ENCODE results near the gene CYB5D1. TPM values are rescaled to one million over a fixed set of nuclear protein-coding genes. Genes with fewer than 3 reads are reported as not detected.
A peak's percentile ranks its signal among the peaks of the same experiment; 100 is the strongest.

Gene CYB5D1
- total and polyA plus RNA-seq, 2 donors (not counting 1 experiment from before 2014, with no cell fraction given): 6.8 to 6.9 TPM

DNA sequence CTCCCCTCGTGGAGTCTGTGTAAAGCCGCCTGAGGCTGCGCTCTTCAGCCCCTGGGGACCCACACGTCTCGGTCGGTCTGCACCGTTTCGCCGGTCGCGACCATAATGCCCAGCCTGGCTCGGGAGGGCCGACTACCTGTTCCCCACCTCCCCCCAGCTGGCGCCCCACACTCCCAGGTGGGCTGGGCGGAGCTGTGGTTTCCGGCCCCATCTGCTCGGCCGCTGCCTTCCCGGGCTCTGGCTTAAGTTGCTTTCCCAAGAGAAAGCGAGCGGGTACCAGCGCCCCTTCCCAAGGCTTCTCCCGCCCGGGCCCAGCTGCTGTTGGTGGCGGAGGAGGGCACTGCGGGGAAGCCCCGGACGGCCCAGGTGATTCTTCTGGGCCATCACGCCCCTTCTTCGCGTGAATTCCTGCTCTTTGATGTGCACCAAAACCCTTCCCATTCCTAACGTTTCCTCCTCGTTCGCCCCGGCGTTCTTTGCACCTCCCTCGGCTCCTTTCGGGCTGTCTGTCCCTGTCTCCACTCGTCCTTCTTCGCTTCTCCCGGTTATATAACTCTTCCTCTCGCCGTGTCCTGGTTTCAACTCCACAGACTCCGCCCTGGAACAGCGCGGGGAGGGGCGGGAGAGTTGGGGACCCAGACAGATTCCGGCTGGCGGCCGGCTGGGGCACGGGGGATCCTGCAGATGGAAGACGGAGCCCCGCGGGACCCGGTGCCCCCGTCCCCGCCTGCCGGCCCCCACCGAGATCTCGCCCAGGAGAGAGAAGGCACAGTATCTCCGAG lies 21.8 kb upstream of the CYB5D1 start:
- no peaks in the 10 kb centered on the region for H3K9me3 ChIP-seq (ENCODE audit: control insufficient read depth, insufficient read depth, low read depth, low read length)
- H3K4me1 ChIP-seq (ENCODE audit: control insufficient read depth, extremely low read depth, insufficient read depth, low read length): peaks cover 21% of the 10 kb centered on the region
- H3K36me3 ChIP-seq (ENCODE audit: control insufficient read depth, insufficient read depth, low read length): peaks cover 7% of the 10 kb centered on the region
- H3K9ac ChIP-seq (ENCODE audit: insufficient read depth, low read length): peak overlapping the region; percentile 97
- H3K27ac ChIP-seq (ENCODE audit: insufficient read depth, low read length): peak overlapping the region; percentile 98
- no peaks in the 10 kb centered on the region for H4K20me1 ChIP-seq (ENCODE audit: control insufficient read depth, extremely low read depth, insufficient read depth, low read length)
- H2AFZ ChIP-seq (ENCODE audit: low read length): no peak overlapping the region
- peak overlapping the region; percentile 92 for H3K4me2 ChIP-seq (ENCODE audit: extremely low read depth, insufficient read depth, low read length)
- peaks cover 24% of the 10 kb centered on the region for H3K79me2 ChIP-seq (ENCODE audit: control insufficient read depth, insufficient read depth, low read length)
- peak overlapping the region; percentile 58 to 92 (median 70) for H3K4me3 ChIP-seq (replicated peaks in 1 of 4; ENCODE audit: control extremely low read depth in 1 of 4, insufficient read depth in 1 of 4, low read depth in 3 of 4, low read length in 4 of 4)
- no peaks in the 10 kb centered on the region for H3K27me3 ChIP-seq (ENCODE audit: control insufficient read depth, insufficient read depth, low read length)
- TF ChIP-seq EZH2 (IDR thresholded peaks at IDR 0.05; ENCODE audit: low read length, missing control alignments): no peak
- TF ChIP-seq, protein P1, sequence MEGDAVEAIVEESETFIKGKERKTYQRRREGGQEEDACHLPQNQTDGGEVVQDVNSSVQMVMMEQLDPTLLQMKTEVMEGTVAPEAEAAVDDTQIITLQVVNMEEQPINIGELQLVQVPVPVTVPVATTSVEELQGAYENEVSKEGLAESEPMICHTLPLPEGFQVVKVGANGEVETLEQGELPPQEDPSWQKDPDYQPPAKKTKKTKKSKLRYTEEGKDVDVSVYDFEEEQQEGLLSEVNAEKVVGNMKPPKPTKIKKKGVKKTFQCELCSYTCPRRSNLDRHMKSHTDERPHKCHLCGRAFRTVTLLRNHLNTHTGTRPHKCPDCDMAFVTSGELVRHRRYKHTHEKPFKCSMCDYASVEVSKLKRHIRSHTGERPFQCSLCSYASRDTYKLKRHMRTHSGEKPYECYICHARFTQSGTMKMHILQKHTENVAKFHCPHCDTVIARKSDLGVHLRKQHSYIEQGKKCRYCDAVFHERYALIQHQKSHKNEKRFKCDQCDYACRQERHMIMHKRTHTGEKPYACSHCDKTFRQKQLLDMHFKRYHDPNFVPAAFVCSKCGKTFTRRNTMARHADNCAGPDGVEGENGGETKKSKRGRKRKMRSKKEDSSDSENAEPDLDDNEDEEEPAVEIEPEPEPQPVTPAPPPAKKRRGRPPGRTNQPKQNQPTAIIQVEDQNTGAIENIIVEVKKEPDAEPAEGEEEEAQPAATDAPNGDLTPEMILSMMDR (conservative IDR thresholded peaks at IDR 0.05 in 1 of 2, IDR thresholded peaks at IDR 0.05 in 1 of 2; ENCODE audit: low read depth in 1 of 2, low read length in 2 of 2): no peak
- peak; percentile 64 to 72 for DNase-seq (ENCODE audit: low read depth in 2 of 2)

DNA sequence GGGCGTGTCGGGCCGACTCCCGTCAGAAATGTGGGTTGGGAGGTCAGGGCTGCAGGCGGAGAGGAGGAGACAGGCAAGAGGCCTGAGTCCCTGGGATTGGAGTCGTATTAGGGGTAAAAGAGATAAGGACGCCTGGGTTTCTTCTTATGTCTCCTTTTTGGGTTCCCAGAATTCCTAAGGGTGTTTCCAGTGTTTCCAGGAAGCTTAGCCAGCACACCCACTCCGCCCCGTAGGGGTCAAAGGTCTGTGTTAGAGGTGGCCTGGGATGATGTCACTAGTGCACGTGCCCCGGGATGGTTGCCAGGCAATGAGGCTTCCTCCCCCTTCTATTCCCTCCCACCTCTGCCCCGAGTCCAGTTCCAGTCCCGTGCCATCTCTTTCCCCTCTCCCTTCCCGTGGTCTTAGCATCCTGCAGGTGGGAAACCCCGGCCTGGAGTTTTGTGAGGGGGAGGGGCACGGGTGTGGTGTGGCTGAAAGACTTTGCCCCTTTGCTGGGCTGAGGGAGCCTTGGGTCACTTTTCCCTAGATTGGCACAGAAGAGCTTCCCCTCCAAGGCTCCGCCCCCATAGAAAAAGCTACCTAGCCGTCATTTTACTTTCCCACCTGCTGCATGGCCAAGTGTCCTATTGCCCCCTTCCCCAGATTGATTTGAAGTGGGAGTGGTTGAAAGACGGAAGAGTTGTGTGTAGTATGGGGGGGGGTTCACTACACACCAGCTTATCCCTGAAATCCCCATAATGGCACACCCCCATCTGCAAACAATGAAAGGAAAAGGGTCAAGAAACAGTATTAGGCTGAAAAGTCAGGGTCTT lies 21.0 kb upstream of the CYB5D1 start:
- no peak overlapping the region for H2AFZ ChIP-seq (ENCODE audit: low read length)
- DNase-seq (ENCODE audit: low read depth in 2 of 2): peak; percentile 90 to 99
- H3K27me3 ChIP-seq (ENCODE audit: control insufficient read depth, insufficient read depth, low read length): no peaks in the 10 kb centered on the region
- no peaks in the 10 kb centered on the region for H3K9me3 ChIP-seq (ENCODE audit: control insufficient read depth, insufficient read depth, low read depth, low read length)
- peaks cover 7% of the 10 kb centered on the region for H3K36me3 ChIP-seq (ENCODE audit: control insufficient read depth, insufficient read depth, low read length)
- H3K4me3 ChIP-seq (replicated peaks in 1 of 4; ENCODE audit: control extremely low read depth in 1 of 4, insufficient read depth in 1 of 4, low read depth in 3 of 4, low read length in 4 of 4): peak overlapping the region; percentile 58 to 92 (median 70)
- H3K4me2 ChIP-seq (ENCODE audit: extremely low read depth, insufficient read depth, low read length): peak overlapping the region; percentile 92
- H4K20me1 ChIP-seq (ENCODE audit: control insufficient read depth, extremely low read depth, insufficient read depth, low read length): no peaks in the 10 kb centered on the region
- H3K79me2 ChIP-seq (ENCODE audit: control insufficient read depth, insufficient read depth, low read length): peaks cover 24% of the 10 kb centered on the region
- TF ChIP-seq EZH2 (IDR thresholded peaks at IDR 0.05; ENCODE audit: low read length, missing control alignments): no peak
- TF ChIP-seq, protein P1 (conservative IDR thresholded peaks at IDR 0.05 in 1 of 2, IDR thresholded peaks at IDR 0.05 in 1 of 2; ENCODE audit: low read depth in 1 of 2, low read length in 2 of 2): no peak
- peak overlapping the region; percentile 98 for H3K27ac ChIP-seq (ENCODE audit: insufficient read depth, low read length)
- peaks cover 26% of the 10 kb centered on the region for H3K4me1 ChIP-seq (ENCODE audit: control insufficient read depth, extremely low read depth, insufficient read depth, low read length)
- peak overlapping the region; percentile 97 for H3K9ac ChIP-seq (ENCODE audit: insufficient read depth, low read length)

DNA sequence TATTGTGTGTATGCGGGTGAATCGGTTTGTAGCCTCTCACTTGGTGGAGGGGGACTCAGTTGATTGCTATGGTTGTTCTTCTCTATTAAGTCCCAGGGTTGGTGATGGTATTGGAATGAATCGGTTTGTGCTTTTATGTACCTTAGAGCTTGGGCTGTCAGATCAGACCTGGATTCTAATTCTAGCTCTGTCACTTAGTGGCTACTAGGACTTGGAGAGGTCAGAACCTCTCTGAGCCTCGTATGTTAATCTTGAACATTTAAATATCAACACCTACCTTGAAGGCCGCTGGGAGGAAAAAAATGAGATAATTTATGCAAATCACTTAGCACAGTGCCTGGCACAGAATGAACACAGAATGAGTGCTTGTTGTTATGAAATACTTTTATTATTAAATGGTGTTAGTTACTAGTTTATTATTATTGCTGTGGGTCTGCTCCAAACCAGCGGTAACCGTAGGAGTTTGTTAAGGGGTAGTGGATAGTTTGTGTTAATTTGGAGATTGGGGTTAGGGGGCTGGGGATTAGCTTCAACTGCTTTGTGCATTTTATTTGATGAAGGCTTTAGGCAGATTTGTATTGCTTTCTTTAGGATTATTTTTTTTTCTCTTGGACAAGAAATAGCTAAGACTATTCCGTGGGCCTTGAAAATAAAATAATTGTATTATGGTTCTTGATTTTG lies 20.3 kb upstream of the CYB5D1 start:
- H3K36me3 ChIP-seq (ENCODE audit: control insufficient read depth, insufficient read depth, low read length): peaks cover 7% of the 10 kb centered on the region
- H3K9ac ChIP-seq (ENCODE audit: insufficient read depth, low read length): peak overlapping the region; percentile 20
- H3K79me2 ChIP-seq (ENCODE audit: control insufficient read depth, insufficient read depth, low read length): peaks cover 24% of the 10 kb centered on the region
- H3K4me3 ChIP-seq (replicated peaks in 1 of 4; ENCODE audit: control extremely low read depth in 1 of 4, insufficient read depth in 1 of 4, low read depth in 3 of 4, low read length in 4 of 4): peak overlapping the region; percentile 15 to 92 (median 46)
- TF ChIP-seq, protein P1 (conservative IDR thresholded peaks at IDR 0.05 in 1 of 2, IDR thresholded peaks at IDR 0.05 in 1 of 2; ENCODE audit: low read depth in 1 of 2, low read length in 2 of 2): no peak
- no peak for TF ChIP-seq EZH2 (IDR thresholded peaks at IDR 0.05; ENCODE audit: low read length, missing control alignments)
- H3K9me3 ChIP-seq (ENCODE audit: control insufficient read depth, insufficient read depth, low read depth, low read length): no peaks in the 10 kb centered on the region
- H2AFZ ChIP-seq (ENCODE audit: low read length): no peak overlapping the region
- no peak for DNase-seq (ENCODE audit: low read depth in 2 of 2)
- peak overlapping the region; percentile 76 for H3K4me2 ChIP-seq (ENCODE audit: extremely low read depth, insufficient read depth, low read length)
- H4K20me1 ChIP-seq (ENCODE audit: control insufficient read depth, extremely low read depth, insufficient read depth, low read length): no peaks in the 10 kb centered on the region
- no peaks in the 10 kb centered on the region for H3K27me3 ChIP-seq (ENCODE audit: control insufficient read depth, insufficient read depth, low read length)
- H3K27ac ChIP-seq (ENCODE audit: insufficient read depth, low read length): peak overlapping the region; percentile 98
- H3K4me1 ChIP-seq (ENCODE audit: control insufficient read depth, extremely low read depth, insufficient read depth, low read length): peaks cover 26% of the 10 kb centered on the region

Measured in fibroblast of lung (primary cell).